ENCODE measurements around the gene DENND1A.

Gene DENND1A

GRCh38 chr9:123389698-123390097 is 540.2 kb downstream of the DENND1A start:
- no peak for DNase-seq (ENCODE audit: low read depth)

- DNase-seq (ENCODE audit: low read depth), result no peak
Observed at GRCh38 chr9:123389070-123389469, 540.9 kb downstream of the DENND1A start.

- no peak for DNase-seq (ENCODE audit: low read depth)
Observed at GRCh38 chr9:123387686-123388085, 542.2 kb downstream of the DENND1A start.

GRCh38 chr9:123383512-123384170 is 546.3 kb downstream of the DENND1A start:
- DNase-seq (ENCODE audit: low read depth), result no peak

GRCh38 chr9:123382653-123383511 is 547.0 kb downstream of the DENND1A start:
- DNase-seq (ENCODE audit: low read depth), result no peak

GRCh38 chr9:123380852-123381705 is 548.8 kb downstream of the DENND1A start:
- no peak for DNase-seq (ENCODE audit: low read depth)

- DNase-seq (ENCODE audit: low read depth), result no peak
Observed at GRCh38 chr9:123378956-123379660, 550.8 kb downstream of the DENND1A start.

GRCh38 chr9:123378025-123378424 is 551.9 kb downstream of the DENND1A start:
- DNase-seq (ENCODE audit: low read depth), result no peak

- no peak for DNase-seq (ENCODE audit: low read depth)
Observed at GRCh38 chr9:123377211-123377971, 552.5 kb downstream of the DENND1A start.

GRCh38 chr9:123376218-123377071 is 553.5 kb downstream of the DENND1A start:
- no peak for DNase-seq (ENCODE audit: low read depth)

- DNase-seq (ENCODE audit: low read depth), result no peak
Observed at GRCh38 chr9:123375469-123376132, 554.3 kb downstream of the DENND1A start.

- DNase-seq (ENCODE audit: low read depth), result no peak
Observed at GRCh38 chr9:123373946-123374345, 556.0 kb downstream of the DENND1A start.

GRCh38 chr9:123373447-123373923 is 556.4 kb downstream of the DENND1A start:
- DNase-seq (ENCODE audit: low read depth), result no peak

- no peak for DNase-seq (ENCODE audit: low read depth)
Observed at GRCh38 chr9:123372766-123373446, 557.0 kb downstream of the DENND1A start.

- DNase-seq (ENCODE audit: low read depth), result no peak
Observed at GRCh38 chr9:123371805-123372590, 557.9 kb downstream of the DENND1A start.

GRCh38 chr9:123371228-123371584 is 558.7 kb downstream of the DENND1A start:
- no peak for DNase-seq (ENCODE audit: low read depth)

GRCh38 chr9:123370526-123371227 is 559.2 kb downstream of the DENND1A start:
- DNase-seq (ENCODE audit: low read depth), result no peak

Data from fibroblast of the conjunctiva (primary cell).